HFF-Myc (cell line): ENCODE results near the gene FOXP1.

ENCODE experiments used
- DNase-seq: peaks from one replicate; pipeline ENCODE4 v3.0.0-alpha.2; 2011; ENCODE audit warnings: low read depth; ENCODE audit errors: extremely low read depth
- H3K4me3 ChIP-seq: replicated peaks from 2 replicates; pipeline ENCODE4 v1.5.1; 2011; ENCODE audit warnings: low read depth, mild to moderate bottlenecking, control low read depth, low read length
- TF ChIP-seq, protein P1 (sequence below): IDR thresholded peaks from 2 replicates; pipeline ENCODE4 v1.5.1; 2012; ENCODE audit warnings: mild to moderate bottlenecking, low read depth, low read length, control low read depth; ENCODE audit errors: missing control alignments

The FOXP1 gene

DNA sequence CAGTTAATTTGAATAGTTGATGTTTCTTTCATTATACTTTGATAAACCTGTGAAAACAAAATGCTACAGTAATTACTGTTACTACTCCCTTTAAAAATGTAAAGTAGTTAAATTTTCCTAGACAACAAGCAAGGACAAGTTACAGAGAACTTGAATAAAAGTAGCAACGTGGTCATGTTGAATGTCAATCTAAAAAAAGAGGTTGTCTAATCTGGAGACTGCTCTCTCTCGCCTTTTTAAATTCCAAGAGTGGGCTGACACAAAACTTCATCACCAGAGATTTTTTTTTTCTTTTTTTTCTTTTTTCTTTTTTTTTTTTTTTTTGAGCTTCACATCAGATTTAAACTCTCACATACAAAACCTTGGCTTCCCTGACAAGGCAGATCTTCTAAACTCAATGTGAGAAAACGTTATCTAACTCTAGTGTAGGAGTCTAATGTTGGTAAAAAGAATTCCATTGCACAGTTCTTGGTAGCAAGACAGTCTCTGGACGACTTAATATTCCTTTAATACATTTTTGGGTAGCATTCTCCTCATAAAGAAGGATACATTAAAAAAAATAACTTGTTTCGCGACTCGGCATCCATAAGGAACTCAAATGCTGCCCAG lies 4.1 kb downstream of the FOXP1 start:
- DNase-seq, result no peak
- TF ChIP-seq, protein P1, sequence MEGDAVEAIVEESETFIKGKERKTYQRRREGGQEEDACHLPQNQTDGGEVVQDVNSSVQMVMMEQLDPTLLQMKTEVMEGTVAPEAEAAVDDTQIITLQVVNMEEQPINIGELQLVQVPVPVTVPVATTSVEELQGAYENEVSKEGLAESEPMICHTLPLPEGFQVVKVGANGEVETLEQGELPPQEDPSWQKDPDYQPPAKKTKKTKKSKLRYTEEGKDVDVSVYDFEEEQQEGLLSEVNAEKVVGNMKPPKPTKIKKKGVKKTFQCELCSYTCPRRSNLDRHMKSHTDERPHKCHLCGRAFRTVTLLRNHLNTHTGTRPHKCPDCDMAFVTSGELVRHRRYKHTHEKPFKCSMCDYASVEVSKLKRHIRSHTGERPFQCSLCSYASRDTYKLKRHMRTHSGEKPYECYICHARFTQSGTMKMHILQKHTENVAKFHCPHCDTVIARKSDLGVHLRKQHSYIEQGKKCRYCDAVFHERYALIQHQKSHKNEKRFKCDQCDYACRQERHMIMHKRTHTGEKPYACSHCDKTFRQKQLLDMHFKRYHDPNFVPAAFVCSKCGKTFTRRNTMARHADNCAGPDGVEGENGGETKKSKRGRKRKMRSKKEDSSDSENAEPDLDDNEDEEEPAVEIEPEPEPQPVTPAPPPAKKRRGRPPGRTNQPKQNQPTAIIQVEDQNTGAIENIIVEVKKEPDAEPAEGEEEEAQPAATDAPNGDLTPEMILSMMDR, result no peak
- no peak overlapping the region for H3K4me3 ChIP-seq

DNA sequence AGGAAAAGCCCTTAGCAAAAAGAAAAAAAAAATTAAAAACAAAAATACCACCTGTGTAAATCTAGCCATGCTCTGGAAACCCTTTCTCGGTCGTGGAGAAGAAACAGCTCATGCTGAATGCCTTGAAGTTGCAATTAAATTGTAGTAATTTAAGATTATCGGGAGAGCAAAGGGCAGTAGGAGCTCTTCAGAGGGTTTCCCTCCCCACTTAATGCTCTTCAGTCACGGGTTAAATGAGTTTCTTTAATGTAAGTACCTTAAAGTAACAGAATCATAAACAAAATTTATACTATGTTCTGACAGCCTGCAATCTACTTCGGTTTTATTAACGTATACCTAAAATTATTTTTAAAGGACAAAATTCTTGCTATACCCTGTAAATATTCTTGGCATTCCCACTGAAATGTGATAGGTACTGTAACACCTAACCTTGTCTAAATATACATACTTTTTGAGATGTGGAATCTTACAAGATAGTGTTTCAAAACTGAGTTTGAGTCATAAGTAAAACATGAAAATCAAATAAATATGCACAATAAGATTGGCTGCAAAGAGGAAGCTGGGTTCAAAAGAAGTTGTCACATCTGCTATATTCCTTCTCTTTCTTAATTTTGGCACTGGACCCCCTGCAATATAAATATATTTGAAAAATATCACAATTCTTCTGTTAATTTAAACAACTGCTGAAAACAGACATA lies 5.3 kb downstream of the FOXP1 start:
- DNase-seq, result no peak
- no peak overlapping the region for H3K4me3 ChIP-seq
- TF ChIP-seq, protein P1, result no peak

DNA sequence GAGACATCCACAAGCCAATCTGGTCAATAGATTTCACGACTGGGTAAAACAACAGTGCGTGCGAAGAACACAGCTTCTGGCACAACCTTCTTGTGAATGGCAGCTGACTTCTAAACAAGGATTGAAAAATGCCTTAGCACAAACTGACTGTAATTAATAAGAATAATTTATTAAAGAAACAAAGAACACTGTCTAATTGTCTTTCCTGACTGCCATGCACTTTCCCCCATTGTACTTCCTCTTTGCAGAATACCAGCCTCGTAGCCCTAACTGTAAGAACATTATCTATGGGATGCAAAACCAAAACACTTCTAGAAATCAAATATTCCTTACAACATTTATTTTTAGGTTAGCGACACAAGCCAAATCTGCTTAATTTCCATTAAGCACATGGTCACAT lies 6.5 kb downstream of the FOXP1 start:
- H3K4me3 ChIP-seq, result no peak overlapping the region
- DNase-seq, result no peak
- TF ChIP-seq, protein P1, result no peak

DNA sequence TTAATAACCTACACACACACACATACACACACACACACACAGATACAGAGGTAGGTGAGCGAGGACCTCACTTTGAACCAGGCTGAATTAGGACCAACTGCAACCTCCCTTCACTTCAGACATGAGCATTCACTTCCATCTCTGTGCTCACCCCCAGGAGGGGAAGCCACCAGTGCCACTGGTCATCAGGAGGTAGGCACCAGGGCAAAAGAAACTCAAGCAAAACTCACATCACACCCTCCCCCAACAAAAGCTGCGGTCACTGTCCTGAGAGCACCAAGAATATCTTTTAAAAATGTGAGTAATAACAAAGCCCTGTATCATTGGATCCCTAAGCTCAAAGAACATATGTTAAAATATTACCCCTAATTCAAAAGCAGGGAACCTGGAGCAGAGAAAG lies 8.1 kb downstream of the FOXP1 start:
- TF ChIP-seq, protein P1, result no peak
- DNase-seq, result no peak
- no peak overlapping the region for H3K4me3 ChIP-seq

DNA sequence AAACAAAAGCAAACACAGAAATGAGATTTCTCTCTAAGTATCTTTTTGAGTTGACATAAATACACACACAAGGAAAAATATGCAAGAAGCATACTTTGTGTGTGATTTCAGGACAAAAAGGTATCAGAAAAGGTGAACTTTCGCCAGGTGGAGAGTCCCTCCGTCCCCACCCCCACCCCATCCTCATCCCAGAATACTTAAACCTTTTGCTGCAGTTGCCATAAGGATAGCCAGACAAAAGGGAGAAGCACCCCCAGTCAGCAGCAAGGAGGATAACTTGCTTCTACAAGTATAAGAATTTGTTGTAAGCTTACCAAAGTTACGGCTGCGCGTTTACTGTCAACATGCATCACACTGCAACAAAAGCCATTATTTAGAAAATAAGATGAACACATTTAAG lies 10.3 kb downstream of the FOXP1 start:
- TF ChIP-seq, protein P1, result no peak
- DNase-seq, result no peak
- H3K4me3 ChIP-seq, result no peak overlapping the region

DNA sequence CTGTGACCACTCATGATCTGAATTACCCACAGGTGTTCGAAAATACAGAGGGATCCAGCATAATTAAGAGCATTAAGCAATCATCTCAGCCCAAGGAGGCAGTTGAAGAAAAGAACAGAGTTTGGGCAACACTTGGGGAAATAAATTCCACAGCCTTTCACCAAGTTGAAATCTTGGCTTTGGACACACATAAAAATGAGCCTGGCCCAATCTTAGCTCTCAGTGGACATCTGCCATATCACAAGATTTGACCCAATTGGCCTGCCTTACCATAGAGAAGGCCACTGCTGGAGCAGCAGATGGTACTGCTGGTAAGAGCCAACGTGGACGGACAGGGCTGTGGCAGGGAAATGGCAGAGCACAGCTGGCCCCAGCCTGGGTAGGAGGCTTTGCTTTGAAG lies 13.0 kb downstream of the FOXP1 start:
- no peak for DNase-seq
- TF ChIP-seq, protein P1, result no peak
- no peak overlapping the region for H3K4me3 ChIP-seq
